ENCODE measurements around the gene VSX2. TPM values are rescaled to one million over a fixed set of nuclear protein-coding genes. Genes with fewer than 3 reads are reported as not detected.

The VSX2 gene
- total and polyA plus RNA-seq, 2 experiments from 2014 or later = 0.49 to 0.52 TPM

GRCh38 chr14:74243051-74243450 is 3.8 kb downstream of the VSX2 start:
- no peak overlapping the region for H3K27ac Mint-ChIP-seq
- no peaks in the 10 kb centered on the region for H3K9me2 ChIP-seq (ENCODE audit: insufficient read depth)
- H3K27ac ChIP-seq (ENCODE audit: low read depth) = no peak overlapping the region
- peaks cover 48% of the 10 kb centered on the region for H3K4me1 ChIP-seq (ENCODE audit: insufficient read depth)
- H3K9me3 Mint-ChIP-seq = peaks cover 8% of the 10 kb centered on the region
- H3K27me3 Mint-ChIP-seq (ENCODE audit: insufficient read depth, low read depth, poor library complexity) = peaks cover 85% of the 10 kb centered on the region
- H3K36me3 Mint-ChIP-seq (ENCODE audit: low read depth) = peaks cover 2% of the 10 kb centered on the region; the same call in 1 of the 3 replicates
- H2AFZ ChIP-seq = no peak overlapping the region
- no peak for TF ChIP-seq STAT1 (IDR thresholded peaks at IDR 0.05; ENCODE audit: unreplicated experiment)
- TF ChIP-seq ZNF331 (CRISPR knock-in tag; IDR thresholded peaks at IDR 0.05; ENCODE audit: low read depth) = no peak
- no peak for TF ChIP-seq REST (IDR thresholded peaks at IDR 0.05; ENCODE audit: unreplicated experiment)
- no peak for TF ChIP-seq ZNF462 (CRISPR knock-in tag; IDR thresholded peaks at IDR 0.05)
- TF ChIP-seq CTCF (conservative IDR thresholded peaks at IDR 0.05; ENCODE audit: low read depth in 2 of 2) = no peak
- no peak for TF ChIP-seq CREB1 (CRISPR knock-in tag; IDR thresholded peaks at IDR 0.05; ENCODE audit: low read depth)
- no peak for TF ChIP-seq ZNF114 (CRISPR knock-in tag; IDR thresholded peaks at IDR 0.05)
- H3K36me3 ChIP-seq (ENCODE audit: insufficient read depth) = no peaks in the 10 kb centered on the region
- H3K27me3 ChIP-seq (ENCODE audit: insufficient read depth) = peaks cover 73% of the 10 kb centered on the region
- peak overlapping the region; percentile 69; the same call in 2 of the 3 replicates for H3K4me3 Mint-ChIP-seq
- H4K20me1 ChIP-seq (replicated peaks; ENCODE audit: insufficient read depth) = 0 out of 2 replicates have a peak, but pooled peaks cover 8% of the 10 kb centered on the region
- H3K4me2 ChIP-seq = peak overlapping the region; percentile 91
- peaks cover 58% of the 10 kb centered on the region for H3K4me1 Mint-ChIP-seq
- no peaks in the 10 kb centered on the region for H3K79me2 ChIP-seq (replicated peaks; ENCODE audit: insufficient read depth)
- H3F3A ChIP-seq (replicated peaks; ENCODE audit: low read depth) = peaks cover 17% of the 10 kb centered on the region; the same call in 1 of the 2 replicates
- DNase-seq (ENCODE audit: low spot score) = no peak
- no peak for ATAC-seq
- H3K4me3 ChIP-seq = peak overlapping the region; percentile 69
